Measurements from ENCODE around the gene RAPGEF2.

DNA sequence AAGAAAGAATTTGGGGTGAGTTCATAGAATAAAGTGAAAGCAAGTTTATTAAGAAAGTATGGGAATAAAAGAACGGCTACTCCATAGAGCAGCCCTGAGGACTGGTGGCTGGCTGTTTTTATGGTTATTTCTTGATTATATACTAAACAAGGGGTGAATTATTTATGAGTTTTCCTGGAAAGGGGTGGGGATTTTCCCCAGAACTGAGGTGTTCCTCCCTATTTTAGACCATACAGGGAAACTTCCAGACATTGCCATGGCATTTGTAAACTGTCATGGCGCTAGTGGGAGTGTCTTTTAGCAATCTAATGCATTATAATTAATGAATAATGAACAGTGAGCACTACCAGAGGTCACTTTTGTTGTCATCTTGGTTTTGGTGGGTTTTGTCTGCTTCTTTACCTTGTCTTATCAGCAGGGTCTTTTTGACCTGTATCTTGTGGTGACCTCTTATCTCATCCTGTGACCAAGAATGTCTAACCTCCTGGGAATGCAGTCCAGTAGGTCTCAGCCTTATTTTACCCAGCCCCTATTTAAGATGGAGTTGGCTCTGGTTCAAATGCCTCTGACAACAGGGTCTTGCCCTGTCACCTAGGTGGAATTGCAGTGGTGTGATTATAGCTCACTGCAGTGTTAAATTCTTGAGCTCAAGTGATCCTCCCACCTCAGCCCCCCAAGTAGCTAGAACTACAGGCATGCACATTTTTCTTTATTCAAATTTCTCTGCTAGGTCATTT is 27.1 kb downstream of the RAPGEF2 start:
- TF ChIP-seq, protein P1, sequence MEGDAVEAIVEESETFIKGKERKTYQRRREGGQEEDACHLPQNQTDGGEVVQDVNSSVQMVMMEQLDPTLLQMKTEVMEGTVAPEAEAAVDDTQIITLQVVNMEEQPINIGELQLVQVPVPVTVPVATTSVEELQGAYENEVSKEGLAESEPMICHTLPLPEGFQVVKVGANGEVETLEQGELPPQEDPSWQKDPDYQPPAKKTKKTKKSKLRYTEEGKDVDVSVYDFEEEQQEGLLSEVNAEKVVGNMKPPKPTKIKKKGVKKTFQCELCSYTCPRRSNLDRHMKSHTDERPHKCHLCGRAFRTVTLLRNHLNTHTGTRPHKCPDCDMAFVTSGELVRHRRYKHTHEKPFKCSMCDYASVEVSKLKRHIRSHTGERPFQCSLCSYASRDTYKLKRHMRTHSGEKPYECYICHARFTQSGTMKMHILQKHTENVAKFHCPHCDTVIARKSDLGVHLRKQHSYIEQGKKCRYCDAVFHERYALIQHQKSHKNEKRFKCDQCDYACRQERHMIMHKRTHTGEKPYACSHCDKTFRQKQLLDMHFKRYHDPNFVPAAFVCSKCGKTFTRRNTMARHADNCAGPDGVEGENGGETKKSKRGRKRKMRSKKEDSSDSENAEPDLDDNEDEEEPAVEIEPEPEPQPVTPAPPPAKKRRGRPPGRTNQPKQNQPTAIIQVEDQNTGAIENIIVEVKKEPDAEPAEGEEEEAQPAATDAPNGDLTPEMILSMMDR (conservative IDR thresholded peaks at IDR 0.05), result no peak
- no peak for TF ChIP-seq EZH2 (IDR thresholded peaks at IDR 0.05; ENCODE audit: low read depth)

Measured in PC-9 (cell line).